Panc1 (cell line): ENCODE results near the gene SASH3. TPM values are rescaled to one million over a fixed set of nuclear protein-coding genes. Genes with fewer than 3 reads are reported as not detected.

Experiments
- ATAC-seq: fragments of 200-7000 bp; cut with Tn5 transposase; 2 replicates; pipeline ENCODE4 v1.9.1; 2020; ENCODE audit warnings: mild to moderate bottlenecking, moderate library complexity
- BruUV-seq: library from RNA; stranded (reverse); fragments of 400-500 nt; replicated peaks from 2 replicates; lab custom pipeline; 2021; lab: Mats Ljungman, UMichigan
- CTCF ChIA-PET: fragments of 300-600 bp; sonication (Branson Sonifier 250); formaldehyde crosslinking; loops from one replicate; lab custom pipeline; 2022; ENCODE audit warnings: antibody characterized with exemption; lab: Charles Lee
- POLR2A ChIA-PET: fragments of 300-600 bp; sonication (Branson Sonifier 250); formaldehyde crosslinking; loops from one replicate; lab custom pipeline; 2022; ENCODE audit warnings: antibody characterized with exemption; lab: Charles Lee
- DNase-seq: peaks from one replicate; pipeline ENCODE4 v3.0.0-alpha.2; 2010; ENCODE audit warnings: low read depth, low spot score
- H3K27ac ChIP-seq: 2 replicates; pipeline ENCODE4 v1.5.1; 2011; ENCODE audit warnings: mild to moderate bottlenecking, low read length, inconsistent platforms
- H3K27me3 ChIP-seq: fragments of 200-500 bp; sonication (Bioruptor generic); 2 replicates; pipeline ENCODE4 v1.6.0; 2014; ENCODE audit warnings: low read length, inconsistent platforms; ENCODE audit not compliant: control insufficient read depth, insufficient read depth
- H3K36me3 ChIP-seq: fragments of 200-500 bp; sonication (Bioruptor generic); 2 replicates; pipeline ENCODE4 v1.5.1; 2014; ENCODE audit warnings: inconsistent platforms, mild to moderate bottlenecking, low read length, moderate library complexity; ENCODE audit not compliant: control insufficient read depth, insufficient read depth
- H3K4me1 ChIP-seq: 2 replicates; pipeline ENCODE4 v1.5.1; 2011; ENCODE audit warnings: inconsistent platforms, mild to moderate bottlenecking, low read length, moderate library complexity; ENCODE audit not compliant: control insufficient read depth, insufficient read depth
- H3K4me3 ChIP-seq, 2 experiments: 2 replicates each; pipeline ENCODE4 v1.5.1; 2011 to 2012; ENCODE audit warnings: low read depth in 2 of 2, low read length in 2 of 2, mild to moderate bottlenecking in 2 of 2, inconsistent platforms in 1 of 2, moderate library complexity in 1 of 2
- H3K9me3 ChIP-seq: fragments of 200-500 bp; sonication (Bioruptor generic); 2 replicates; pipeline ENCODE4 v1.5.1; 2014; ENCODE audit warnings: low read depth, mild to moderate bottlenecking, inconsistent platforms, low read length, moderate library complexity; ENCODE audit not compliant: control insufficient read depth, insufficient read depth
- POLR2AphosphoS5 ChIP-seq: IDR thresholded peaks from 2 replicates; pipeline ENCODE4 v1.6.1; 2012; ENCODE audit warnings: mild to moderate bottlenecking, low read depth, low read length, moderate library complexity
- SIN3A ChIP-seq: IDR thresholded peaks from 2 replicates; pipeline ENCODE4 v1.6.1; 2012; ENCODE audit warnings: low read depth, mild to moderate bottlenecking, low read length, moderate library complexity, borderline replicate concordance; ENCODE audit not compliant: insufficient read depth
- TCF7L2 ChIP-seq: IDR thresholded peaks from 2 replicates; pipeline ENCODE4 v1.6.1; 2011; ENCODE audit warnings: mild to moderate bottlenecking, low read depth, low read length, inconsistent platforms
- in situ Hi-C: cut with HindIII; loops from 2 replicates; pipeline ENCODE4 v1.10.0; 2016; ENCODE audit warnings: low sequenced_read_pairs, low pct_unique_long_range_greater_than_20kb
- intact Hi-C: fragments of 100-400 bp; cut with micrococcal nuclease; formaldehyde crosslinking; loops from one replicate; pipeline ENCODE4 v1.10.0; 2022; ENCODE audit not compliant: unreplicated experiment
- total RNA-seq: library from RNA; stranded (reverse); gene quantifications from one replicate; pipeline ENCODE4 v1.2.1, GENCODE V29; 2021; ENCODE audit not compliant: unreplicated experiment
- TF ChIP-seq, protein P1 (sequence below): fragments of 450-650 bp; IDR thresholded peaks from 2 replicates; pipeline ENCODE4 v1.5.1; 2017; ENCODE audit warnings: mild to moderate bottlenecking
- TF ChIP-seq, protein P2 (sequence below), 2 experiments: IDR thresholded peaks; 2 replicates each; pipeline ENCODE4 v1.6.1; 2011 to 2012; ENCODE audit warnings: low read depth in 2 of 2, control low read depth in 1 of 2, low read length in 1 of 2, mild to moderate bottlenecking in 1 of 2, moderate library complexity in 1 of 2; ENCODE audit not compliant: insufficient read depth in 1 of 2

The SASH3 gene
- total RNA-seq, 1 experiment from 2014 or later, result 0.33 TPM

DNA sequence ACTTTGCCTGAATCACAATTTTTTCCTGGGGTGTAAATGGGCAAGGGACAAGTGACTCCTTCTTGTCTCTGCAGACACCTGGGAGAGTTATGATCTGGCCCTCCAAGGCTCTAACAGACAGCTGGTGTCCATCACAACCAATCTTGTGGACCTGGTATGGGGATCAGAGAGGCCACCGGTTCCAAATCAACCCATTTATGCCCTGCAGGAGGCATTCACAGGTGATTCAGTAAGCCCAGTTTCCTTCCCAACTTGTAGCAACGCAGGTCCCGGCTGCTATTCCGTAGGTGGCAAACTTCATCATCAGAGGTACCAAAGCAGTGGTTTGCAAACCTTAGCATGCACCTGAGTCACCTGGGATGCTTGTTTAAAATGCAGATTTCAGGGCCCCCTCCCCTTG lies 32.2 kb upstream of the SASH3 start:
- Histone ChIP-seq H3K9me3 (no peaks in the 10 kb centered on the region), H3K4me1 (no peaks in the 10 kb centered on the region), H3K4me3 (no peak overlapping the region), H3K27ac (no peak overlapping the region), H3K36me3 (no peaks in the 10 kb centered on the region), H3K27me3 (peaks cover 3% of the 10 kb centered on the region; the same call in 1 of the 2 replicates)
- intact Hi-C loops, result no loop called here
- POLR2A ChIA-PET, result no interaction called here
- in situ Hi-C loops, result no loop called here
- DNase-seq, result no peak
- CTCF ChIA-PET, result no interaction called here
- no peak for ATAC-seq
- TF ChIP-seq TCF7L2, result no peak
- no peak for TF ChIP-seq POLR2AphosphoS5
- TF ChIP-seq, protein P1, sequence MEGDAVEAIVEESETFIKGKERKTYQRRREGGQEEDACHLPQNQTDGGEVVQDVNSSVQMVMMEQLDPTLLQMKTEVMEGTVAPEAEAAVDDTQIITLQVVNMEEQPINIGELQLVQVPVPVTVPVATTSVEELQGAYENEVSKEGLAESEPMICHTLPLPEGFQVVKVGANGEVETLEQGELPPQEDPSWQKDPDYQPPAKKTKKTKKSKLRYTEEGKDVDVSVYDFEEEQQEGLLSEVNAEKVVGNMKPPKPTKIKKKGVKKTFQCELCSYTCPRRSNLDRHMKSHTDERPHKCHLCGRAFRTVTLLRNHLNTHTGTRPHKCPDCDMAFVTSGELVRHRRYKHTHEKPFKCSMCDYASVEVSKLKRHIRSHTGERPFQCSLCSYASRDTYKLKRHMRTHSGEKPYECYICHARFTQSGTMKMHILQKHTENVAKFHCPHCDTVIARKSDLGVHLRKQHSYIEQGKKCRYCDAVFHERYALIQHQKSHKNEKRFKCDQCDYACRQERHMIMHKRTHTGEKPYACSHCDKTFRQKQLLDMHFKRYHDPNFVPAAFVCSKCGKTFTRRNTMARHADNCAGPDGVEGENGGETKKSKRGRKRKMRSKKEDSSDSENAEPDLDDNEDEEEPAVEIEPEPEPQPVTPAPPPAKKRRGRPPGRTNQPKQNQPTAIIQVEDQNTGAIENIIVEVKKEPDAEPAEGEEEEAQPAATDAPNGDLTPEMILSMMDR, result no peak
- no peak for TF ChIP-seq SIN3A
- TF ChIP-seq, protein P2, sequence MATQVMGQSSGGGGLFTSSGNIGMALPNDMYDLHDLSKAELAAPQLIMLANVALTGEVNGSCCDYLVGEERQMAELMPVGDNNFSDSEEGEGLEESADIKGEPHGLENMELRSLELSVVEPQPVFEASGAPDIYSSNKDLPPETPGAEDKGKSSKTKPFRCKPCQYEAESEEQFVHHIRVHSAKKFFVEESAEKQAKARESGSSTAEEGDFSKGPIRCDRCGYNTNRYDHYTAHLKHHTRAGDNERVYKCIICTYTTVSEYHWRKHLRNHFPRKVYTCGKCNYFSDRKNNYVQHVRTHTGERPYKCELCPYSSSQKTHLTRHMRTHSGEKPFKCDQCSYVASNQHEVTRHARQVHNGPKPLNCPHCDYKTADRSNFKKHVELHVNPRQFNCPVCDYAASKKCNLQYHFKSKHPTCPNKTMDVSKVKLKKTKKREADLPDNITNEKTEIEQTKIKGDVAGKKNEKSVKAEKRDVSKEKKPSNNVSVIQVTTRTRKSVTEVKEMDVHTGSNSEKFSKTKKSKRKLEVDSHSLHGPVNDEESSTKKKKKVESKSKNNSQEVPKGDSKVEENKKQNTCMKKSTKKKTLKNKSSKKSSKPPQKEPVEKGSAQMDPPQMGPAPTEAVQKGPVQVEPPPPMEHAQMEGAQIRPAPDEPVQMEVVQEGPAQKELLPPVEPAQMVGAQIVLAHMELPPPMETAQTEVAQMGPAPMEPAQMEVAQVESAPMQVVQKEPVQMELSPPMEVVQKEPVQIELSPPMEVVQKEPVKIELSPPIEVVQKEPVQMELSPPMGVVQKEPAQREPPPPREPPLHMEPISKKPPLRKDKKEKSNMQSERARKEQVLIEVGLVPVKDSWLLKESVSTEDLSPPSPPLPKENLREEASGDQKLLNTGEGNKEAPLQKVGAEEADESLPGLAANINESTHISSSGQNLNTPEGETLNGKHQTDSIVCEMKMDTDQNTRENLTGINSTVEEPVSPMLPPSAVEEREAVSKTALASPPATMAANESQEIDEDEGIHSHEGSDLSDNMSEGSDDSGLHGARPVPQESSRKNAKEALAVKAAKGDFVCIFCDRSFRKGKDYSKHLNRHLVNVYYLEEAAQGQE (IDR thresholded peaks at IDR 0.05; ENCODE audit: insufficient read depth in 1 of 2, low read depth in 2 of 2, low read length in 1 of 2), result no peak
- no TSS peak for BruUV-seq

DNA sequence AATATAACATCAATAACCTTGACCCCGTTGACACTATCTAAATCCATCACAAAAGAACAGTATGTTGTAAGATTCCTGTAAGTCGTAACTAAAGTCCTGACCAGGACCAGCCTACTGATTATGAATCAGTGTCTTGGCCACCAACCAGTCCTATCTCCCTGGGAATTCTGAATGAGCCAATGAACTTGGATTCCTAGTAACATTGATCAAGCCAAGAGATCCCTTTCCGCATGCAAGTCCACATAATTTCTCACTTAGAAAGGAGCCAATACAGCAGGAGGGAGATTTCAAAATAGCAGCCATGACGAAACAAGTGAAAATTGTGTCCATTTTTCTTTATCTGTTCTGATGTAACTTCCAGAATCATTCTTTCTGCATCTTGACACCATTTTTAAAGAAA lies 31.4 kb upstream of the SASH3 start:
- ATAC-seq (no peak), DNase-seq (no peak)
- H3K4me1 ChIP-seq, result no peaks in the 10 kb centered on the region
- peaks cover 3% of the 10 kb centered on the region; the same call in 1 of the 2 replicates for H3K27me3 ChIP-seq
- H3K36me3 ChIP-seq, result no peaks in the 10 kb centered on the region
- H3K4me3 ChIP-seq, result no peak overlapping the region
- H3K9me3 ChIP-seq, result no peaks in the 10 kb centered on the region
- ChIA-PET POLR2A (no interaction called here), CTCF (no interaction called here)
- TF ChIP-seq, protein P2 (IDR thresholded peaks at IDR 0.05; ENCODE audit: insufficient read depth in 1 of 2, low read depth in 2 of 2, low read length in 1 of 2), result no peak
- TF ChIP-seq POLR2AphosphoS5 (no peak), TCF7L2 (no peak), SIN3A (no peak)
- TF ChIP-seq, protein P1, result no peak
- intact Hi-C loops (no loop called here), in situ Hi-C loops (no loop called here)
- no peak overlapping the region for H3K27ac ChIP-seq
- BruUV-seq, result no TSS peak
